NCI-H510A treated with DMSO at 0.1 percent for 48 hours (cell line): ENCODE data around the gene CDK14.

ENCODE experiments used
- DNase-seq: peaks from one replicate; lab custom pipeline; 2025; lab: John Stamatoyannopoulos, UW

CDK14 gene

DNA sequence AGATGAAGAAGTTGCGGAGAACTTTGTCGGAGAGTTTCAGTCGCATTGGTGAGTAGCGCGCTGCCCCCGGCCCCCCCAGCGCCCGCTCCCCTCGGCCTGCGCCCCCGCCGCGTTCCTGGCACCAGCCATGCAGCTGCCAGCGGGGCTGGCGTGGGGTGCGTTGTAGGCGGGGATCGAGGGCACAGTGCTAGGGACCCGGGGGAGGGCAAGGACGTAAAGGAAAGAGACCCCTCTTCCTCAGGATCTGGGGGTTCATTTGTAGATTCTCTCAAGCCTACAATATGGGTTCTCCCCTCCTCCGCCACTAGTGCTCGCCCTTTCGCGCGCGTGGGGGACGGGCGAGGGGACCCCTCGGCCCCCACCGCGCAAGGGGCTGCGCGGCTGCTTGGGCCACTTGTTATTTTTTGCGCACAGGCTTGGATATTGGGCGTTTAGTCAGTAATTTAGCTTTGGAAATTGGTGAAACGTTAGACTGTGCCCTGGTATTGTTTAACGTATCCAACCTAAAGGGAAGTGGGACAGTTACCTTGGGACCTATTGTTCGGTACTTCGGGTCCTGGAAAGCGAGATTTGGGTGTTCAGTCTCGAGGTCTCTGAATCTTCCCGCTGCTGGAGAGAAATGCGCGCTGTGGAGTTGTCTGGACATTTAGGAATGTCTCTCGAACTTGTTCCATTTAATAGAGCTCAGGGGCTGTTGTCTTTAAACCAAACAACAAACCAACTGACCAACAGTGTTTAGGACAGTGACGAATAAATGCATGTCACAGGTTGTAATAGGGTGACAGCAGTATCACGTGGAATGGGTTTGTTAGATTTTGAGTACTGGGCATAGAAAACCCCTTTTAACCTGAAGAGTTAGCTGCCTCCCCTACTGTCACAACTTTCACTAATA lies 796 bp downstream of the CDK14 start:
- DNase-seq = no peak

DNA sequence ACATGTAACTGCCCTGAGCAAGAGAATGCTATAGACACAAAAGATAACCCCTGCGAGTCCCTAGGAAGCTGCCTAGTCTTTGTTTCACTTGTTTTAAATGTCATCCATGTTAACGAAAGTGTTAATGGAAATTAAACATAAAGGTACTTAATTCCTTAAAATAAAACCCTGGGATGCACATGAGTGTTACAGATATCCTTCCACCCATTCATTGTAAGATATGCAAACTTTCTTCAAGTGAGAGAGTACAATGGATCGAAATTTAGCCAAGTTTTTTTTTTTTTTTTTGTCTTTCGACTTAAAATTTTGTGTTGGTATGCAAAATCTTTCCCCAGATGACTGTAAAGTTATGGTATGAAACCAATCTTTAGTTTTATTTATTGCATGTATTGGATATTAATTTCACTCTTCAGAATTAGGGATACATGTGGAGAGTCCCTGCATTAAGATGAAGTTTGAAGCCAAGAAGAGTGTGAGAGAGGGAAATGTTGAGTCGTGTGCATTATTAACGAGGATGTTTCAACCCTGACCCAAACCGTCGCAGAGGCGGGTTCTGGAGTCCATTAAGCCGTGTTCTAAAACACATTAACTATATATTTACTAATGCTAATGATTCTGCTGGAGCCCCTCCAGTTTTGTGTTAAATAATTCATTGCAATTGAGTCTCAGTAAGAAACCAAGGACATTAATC lies 1.6 kb downstream of the CDK14 start:
- DNase-seq = no peak

DNA sequence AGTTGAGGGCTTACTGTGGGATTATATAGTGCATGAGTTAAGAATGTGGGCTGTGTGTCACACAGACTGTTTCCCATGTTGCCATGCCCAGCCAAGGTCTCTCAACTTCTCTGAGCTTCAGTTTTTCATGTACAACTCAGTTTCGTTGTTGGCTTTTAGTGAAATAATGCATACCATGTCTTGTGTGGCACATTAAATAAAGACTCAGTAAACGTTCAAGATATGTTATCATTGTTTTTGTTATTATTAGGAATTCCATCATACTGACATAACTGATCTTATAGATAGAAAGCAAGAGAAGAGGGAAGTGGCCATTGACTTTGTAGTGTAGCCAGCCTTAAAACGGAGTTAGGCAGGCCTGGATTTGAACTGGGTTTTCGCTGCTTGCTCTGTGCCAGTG lies 2.9 kb downstream of the CDK14 start:
- DNase-seq = no peak

DNA sequence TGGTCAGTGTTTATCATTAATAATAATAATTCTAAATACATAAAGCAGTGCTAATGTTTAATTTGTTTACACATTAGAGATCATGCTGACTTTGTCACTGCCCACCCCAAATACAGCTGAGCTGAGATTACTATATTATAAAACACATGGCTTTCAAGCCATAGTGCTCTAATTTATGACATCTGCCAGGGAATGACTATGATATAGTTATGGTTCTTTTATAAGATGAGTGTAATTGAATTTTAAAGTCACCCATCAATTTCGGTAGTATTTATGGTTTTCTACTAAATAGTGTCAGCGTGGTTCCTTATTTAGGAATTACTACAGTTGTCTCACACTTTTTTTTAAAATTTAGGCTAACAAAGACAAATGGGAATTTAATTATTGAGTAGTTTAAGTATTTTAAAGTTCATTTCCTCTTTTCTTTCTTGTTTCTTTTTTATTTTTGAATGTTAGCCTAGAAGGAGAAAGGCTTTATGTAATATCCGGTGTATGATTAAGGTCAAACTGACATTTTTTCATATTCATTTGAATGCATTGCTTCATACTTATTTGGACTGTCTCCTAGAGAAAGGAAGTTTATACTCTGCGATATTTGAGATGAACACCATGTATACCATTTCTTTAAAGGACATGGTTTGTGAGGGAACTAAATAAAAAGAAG lies 3.9 kb downstream of the CDK14 start:
- DNase-seq = no peak

DNA sequence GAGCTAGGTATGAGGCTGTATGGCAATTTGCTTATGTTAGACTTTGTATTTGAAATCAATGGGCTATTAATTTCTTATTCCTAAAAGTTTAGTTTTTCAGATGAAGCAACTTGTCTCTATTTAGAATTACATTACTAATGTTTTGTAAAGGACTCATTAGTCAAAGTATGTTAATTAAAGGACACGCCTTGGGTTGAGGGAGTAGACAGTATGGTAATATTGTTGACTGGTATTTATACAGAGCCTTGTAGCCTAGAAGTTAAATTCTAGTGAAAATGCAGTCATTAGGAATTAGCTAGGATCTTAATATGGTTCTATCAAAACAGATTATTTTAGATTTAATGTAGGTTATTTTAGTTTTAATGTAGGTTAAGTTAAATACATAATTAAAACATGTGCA lies 6.2 kb downstream of the CDK14 start:
- no peak for DNase-seq

DNA sequence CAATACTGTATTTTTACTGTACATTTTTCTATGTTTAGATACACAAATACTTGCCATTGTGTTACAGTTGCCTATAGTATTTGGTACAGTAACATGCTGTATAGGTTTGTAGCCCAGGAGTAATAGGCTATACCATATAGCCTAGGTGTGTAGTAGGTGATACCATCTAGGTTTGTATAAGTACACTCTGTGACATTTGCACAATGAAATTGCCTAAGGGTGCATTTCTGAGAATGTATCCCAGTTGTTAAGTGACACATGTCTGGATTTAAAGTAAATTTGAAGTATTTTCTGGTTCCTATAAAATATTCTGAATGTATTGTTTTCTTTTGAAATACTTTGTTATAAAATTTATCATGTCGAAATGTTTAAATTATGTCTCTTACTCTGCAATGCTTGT lies 7.2 kb downstream of the CDK14 start:
- no peak for DNase-seq

DNA sequence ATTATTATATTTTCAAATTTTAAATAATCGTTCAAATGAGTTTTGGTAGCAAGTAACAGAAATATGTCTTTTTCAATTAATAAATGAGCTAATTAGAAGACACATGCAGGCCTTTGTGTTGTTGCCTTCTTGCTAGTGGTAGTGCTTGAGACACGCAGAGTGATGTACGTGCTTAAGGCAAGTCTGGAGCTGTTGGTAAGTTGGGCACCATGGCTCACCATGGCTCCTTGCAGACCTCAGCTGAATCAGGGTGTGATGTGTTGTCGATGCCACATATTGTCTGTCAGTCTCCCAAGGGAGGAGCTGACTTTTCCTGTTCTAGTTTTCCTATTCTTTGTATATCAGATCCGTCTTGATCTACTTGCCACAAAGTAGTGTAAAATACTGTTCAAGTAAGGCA lies 8.3 kb downstream of the CDK14 start:
- DNase-seq = no peak

DNA sequence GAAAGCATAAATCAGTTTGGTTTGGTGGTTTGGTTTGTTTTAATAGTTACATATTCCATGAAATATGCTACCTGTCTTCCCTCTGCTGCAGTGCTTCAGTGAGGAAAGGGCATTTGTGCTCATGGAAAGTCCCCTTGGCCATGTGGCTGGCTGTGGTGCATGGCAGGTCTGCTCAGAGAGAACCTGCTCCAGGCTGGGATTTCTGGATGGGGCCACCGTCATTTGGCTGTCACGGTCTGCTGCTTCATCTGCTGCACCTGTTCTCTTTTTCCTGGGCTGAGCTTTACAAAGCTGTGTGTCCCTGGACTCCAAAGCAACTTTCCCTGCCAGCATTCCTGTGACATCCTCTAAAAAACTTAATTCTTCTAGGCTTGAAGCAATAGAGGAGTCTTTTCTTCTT lies 8.9 kb downstream of the CDK14 start:
- DNase-seq = peak; percentile 68

DNA sequence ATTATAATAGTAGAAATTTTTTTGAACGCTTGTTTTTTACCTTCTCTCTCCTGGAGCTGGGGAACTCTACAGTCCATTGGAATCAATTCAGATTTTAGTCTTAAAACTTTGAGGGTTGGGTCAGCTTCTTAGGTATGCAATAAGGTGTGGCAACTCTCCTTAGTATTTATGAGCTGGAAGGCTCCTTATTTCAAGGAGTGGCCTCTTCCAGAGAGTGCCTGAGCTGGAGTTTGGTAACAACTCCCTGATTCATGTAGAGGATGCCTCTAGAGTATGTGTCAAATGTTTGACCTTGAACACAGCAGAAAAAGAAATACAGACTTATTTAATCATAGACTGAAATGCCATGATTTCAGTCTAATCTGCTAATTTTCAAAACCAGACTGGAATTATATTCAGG lies 11.1 kb downstream of the CDK14 start:
- DNase-seq = no peak

DNA sequence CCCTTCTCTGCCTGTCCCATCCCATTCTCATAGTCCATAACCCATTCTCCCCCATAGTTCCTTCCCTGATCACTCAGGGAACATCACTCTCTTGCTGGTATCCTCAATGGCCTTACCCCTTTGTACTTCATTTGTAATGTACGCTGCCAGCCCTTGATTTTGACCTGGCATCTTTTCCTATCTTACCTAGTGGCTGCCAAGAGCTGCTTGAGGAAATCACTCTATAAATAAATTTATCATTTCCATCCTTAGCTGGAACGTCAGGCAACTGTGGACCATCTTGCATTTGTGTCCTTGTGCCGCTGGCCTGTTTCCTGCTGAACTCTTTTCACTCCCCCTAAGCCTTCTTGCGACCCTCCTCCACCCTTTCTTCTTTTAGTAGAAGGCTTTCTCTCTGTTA lies 14.0 kb downstream of the CDK14 start:
- DNase-seq = no peak

DNA sequence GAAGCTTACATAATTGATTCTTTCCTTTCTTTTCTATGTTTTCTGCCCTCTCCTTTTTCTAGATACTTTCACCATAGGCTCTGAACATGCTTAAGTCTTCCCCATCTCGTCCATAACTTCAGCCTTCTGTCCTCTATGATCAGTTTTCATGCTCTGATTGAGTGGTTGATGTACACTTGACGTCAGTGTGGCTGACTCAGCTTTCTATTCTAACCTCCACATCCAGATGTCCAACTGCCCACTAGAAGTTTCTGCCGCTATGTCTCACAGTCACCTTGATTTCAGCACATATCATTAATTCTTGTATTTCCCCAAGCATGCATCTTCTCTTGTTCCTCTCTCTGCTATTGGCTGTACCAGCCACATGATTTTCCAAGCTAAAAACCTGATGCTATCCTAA lies 15.0 kb downstream of the CDK14 start:
- no peak for DNase-seq

DNA sequence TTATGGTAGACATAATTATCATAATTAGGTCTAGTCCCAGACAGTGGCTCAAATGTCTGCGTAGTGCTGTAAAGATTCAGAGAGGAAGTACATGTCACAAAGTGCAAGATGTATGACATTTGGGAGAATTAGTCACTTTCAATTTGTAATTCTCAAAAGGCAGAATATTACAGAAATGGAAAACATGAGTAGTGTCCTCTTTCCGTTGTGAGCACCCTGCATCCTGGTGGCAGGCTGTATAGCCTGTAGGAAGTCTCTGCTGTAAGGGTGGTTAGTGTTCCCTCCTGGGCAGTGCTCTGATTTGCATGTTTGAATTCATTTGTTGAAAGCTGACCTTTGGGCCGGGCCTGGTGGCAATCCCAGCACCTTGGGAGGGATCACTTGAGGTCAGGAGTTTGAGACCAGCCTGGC lies 17.0 kb downstream of the CDK14 start:
- no peak for DNase-seq

DNA sequence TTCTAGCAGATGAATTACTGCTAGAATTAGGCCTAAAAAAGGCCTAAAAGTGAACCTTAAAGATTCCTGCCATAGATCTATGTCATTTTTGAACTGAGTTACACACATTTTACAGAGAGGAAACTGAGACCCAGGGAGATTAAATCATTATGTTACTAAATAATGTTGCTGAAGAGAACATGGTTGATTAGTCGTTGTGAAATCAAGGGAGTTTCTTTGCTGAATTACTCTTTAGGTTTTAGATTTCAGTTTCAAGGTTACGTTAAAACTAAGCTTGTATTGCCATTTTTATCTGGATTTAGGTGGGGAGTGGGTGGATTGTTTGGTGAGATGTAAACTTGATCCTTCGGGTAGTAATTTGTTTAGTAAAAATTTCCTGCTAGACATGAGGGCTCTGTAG lies 21.3 kb downstream of the CDK14 start:
- no peak for DNase-seq

DNA sequence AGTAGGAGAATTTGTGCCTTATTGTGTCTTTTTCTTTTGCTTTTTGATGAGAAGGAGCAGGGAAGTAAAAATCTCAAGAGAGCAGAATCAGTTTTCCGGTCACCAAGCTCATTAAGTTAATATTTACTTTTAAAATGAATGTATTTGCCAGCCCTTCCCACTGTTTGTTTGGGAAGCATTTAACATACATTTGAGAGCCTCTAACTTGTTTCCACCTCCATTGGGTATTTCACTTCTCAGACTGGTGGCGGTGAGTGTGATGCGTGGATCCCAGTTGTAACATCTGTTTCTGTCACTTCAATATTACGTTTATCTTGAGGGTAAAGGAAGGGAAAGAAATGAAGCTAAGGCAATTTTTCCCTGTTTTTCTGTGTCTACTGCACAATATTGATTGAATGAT lies 22.8 kb downstream of the CDK14 start:
- DNase-seq = peak; percentile 19

DNA sequence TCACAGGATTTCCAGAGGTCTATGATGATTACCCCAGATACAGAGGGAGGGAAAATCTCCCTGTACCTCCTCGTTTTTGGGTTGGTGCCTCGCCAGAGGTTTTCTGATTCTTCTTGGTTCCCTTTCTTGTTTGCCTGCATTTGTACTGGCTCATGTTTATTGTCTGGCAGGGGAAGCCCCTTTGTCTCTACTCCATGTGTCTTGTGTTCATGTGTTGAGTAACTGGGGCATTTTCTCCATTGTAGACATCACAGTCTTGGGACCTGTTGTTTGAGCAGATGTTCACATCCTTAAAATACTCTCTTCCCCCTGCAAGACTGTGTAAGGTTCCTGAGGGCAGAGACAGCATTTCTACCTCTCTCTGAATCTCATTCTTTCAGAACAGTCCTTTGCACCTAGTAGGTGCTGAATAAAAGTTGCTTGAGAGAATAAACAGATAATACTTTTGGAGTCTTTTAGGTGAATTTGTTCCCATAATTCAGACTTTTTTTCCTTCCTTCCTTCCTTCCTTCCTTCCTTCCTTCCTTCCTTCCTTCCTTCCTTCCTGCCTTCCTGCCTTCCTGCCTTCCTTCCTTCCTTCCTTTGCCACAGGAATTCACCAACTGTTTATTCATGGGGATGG lies 25.1 kb downstream of the CDK14 start:
- no peak for DNase-seq

DNA sequence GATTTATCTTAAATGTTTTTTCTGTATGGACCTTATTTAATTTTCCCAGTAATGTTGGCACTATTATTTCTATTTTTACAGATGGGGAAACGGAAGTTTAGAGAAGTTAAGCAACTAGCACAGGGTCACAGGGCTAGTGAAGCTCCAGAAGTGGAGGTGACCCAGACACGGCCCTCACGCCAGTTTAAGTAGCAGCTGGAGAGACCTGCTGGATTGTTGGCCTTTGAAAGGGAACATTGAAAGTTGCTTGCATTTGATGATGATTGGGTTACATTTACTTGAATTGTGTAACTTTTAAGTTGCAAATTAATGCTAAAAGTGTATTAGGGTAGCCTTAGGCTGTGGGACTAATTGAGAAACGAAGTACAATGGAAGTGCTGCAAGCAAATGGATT lies 25.6 kb downstream of the CDK14 start:
- no peak for DNase-seq

DNA sequence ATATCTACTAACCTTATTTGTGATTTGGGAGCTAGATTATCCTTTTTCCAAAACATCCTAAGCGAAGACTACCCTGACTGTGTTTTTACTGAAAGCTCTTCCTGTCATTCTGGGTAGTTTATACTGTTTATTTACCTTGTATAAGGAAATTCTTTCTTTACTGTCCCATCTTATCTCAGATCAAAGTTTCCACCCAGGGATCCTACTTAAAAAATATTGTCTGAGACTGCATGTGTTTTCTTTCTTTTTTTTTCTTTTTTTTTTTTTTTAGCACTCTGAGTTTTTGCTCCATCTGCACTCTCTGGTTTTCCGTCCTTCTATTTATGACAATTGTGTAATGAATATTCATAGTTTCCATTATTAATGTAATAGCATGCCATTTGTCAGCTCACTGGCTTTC lies 26.5 kb downstream of the CDK14 start:
- DNase-seq = no peak

DNA sequence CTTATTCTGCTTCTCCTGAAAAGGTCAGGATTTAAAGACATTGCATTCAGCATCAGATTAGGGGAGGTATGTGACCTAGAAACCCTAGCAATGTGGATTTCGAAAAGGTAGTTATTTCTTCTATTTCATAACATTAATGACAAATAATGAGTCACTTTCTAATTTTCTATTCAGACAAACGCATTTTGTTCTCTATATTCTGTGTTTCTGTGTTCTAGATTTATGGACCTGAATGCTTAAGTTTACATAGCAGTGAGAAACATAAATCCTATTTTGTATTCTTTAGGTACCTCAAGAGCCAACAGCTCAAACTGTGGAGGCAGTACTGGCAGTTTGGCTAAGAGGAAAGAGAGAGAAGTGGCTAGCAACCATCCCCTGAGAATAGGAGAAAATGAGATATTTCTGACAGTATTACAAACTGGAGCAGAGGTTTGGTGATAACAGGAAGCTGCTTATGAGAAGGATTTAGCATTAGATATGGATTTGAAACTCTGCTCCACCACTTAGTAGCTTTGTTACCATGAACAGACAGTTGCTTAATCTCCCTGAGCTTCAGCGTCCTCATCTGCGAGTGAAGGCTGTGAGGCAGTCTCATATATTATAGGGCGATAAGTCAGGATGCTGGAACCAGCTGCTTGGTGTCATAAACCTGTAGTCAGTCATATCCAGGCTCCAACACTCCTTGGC lies 28.2 kb downstream of the CDK14 start:
- no peak for DNase-seq

DNA sequence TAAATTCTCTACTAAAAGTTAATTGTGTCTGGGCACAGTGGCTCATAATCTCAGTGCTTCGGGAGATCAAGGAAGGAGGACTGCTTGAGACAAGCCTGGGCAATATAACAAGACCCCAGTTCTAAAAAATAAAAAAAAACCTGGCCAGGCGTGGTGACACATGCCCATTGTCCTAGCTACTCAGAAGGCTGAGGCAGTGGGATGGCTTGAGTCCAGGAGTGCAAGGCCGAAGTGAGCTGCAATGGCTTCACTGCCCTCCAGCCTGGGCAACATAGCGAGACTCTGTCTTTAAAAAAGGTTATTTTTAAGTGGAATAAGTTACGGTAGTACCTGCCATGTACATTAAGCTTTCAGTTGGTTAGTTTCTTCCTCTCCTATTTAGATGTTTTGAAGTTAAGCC lies 28.9 kb downstream of the CDK14 start:
- no peak for DNase-seq

DNA sequence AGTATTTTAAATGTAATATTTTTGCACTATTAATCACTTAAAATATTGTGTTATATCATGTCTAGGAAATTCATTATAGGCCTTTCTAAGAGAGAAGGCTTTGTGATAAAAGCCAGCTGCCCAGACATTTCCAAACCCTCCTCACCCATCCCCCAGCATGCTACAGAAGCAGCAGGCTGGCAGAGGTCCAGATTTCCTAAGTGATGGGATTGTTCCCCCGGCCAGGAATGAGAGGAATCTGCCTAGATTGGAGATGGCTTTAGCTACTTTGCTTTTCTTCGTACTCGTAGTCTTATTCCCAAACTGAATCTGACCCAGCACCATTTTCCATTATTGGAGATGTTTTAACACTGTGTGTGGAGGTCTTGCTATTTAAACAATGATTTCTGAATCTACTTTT lies 29.4 kb downstream of the CDK14 start:
- DNase-seq = no peak

DNA sequence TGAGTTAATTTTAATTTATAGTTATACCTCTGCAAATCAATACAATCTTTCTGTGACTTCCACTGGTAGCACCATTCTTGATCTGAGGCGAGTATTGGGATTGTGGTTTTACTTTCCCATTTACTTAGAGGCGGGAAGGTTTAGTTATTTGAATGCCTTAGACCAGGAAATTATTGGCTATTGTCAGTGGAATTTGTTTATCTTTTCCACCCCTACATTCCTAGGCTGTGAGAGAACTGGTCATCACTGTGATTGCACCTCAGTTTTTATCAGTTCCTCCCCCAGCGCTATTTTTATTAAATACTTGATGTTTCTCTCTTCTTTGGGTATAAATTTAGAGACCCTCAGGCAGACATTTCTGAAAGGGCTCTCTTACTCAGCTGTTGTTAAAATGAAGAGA lies 29.9 kb downstream of the CDK14 start:
- no peak for DNase-seq

DNA sequence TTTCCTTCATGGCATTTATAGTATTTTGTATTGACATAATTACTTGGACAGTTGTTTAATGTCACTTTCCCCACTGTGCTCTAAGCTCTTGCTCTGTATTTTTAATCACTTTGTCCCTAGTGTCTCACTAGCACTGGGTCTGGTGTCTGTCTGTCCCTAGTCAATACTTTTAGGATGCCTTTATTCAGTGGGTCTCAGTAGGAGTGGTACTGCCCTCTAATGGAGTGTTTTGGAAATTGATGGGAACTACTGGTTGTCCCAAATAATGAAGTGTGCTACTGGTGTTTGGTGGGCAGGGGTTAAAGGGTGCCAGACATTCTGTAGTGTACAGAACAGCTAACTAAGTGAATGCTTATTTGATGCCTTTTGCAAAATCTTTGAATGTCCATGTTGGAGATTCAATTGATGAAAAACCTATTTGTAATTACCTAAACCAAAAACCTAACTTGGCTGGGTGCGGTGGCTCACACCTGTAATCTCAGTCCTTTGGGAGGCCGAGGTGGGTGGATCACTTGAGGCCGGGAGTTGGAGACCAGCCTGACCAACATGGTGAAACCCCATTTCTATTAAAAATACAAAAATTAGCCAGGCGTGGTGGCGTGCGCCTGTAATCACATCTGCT lies 33.3 kb downstream of the CDK14 start:
- peak; percentile 14 for DNase-seq
